GM18520 (cell line): ENCODE data around the gene TEDC1.

Experiments used
- ATAC-seq: cut with Tn5 transposase; IDR thresholded peaks from one replicate; pipeline ENCODE4 v1.9.1; 2021; ENCODE audit not compliant: unreplicated experiment

TEDC1 gene

DNA sequence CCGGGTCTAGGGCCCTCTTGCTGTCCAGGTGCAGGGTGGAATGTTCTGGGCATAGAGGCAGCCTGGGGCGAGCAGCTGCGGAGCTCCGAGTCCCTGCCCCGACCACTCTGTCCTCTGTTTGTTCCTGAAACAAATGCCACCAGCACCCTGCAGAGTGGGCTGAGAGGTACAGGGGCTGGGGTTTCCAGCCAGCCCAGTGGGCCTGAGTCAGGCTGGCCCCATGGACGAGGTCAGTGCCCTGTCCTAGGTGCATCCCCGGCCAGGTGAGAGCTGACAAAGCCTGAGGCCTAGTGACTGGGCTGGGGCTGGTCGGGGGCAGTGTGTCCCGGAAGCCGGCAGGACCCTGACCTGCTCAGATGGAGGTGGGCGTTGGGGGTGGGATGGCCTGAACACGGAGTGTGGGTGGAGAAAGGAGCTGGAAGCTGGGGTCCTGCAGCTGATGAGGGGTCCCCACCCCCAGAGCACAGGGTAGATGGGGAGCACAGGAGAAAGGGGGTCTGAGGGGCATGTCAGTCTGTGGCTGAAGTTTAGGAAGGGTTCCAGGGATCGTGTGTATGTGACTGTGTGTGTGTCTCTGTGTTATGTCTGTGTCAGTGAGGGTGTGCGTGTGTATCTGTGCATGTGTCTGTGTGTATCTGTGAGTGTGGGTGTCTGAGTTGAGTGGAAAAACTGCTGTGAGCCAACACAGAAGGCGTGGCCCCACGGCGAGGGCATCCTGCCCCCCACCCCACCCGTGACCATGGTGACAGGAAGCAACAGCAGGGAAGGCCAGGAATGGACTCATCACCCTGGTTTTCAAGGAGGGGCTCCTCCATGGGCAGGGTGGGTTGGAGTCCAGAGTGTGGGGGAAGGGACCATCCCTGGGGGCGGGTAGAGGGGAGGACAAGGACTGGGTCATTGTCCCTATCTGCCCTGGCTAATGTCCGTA is 6.7 kb upstream of the TEDC1 start:
- ATAC-seq, result no peak

DNA sequence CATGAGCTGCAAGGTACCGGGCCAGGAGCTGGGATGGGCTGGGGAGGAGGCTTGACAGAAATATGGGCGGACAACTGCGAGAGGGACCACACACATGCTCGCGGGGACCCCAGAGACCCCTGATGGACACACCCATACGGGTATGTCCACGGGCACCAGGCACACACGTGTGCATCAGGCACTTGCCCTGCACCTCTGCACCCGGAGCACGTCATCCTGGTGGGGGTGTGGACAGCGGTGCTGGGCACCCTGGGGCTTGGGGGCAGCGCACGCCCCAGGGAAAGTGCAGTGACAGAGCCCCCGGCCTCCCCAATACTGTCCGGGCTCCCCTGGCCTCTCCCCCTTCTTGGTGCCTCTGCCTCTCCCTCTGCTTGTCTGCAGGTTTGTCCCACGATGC is 6.1 kb upstream of the TEDC1 start:
- ATAC-seq, result no peak

DNA sequence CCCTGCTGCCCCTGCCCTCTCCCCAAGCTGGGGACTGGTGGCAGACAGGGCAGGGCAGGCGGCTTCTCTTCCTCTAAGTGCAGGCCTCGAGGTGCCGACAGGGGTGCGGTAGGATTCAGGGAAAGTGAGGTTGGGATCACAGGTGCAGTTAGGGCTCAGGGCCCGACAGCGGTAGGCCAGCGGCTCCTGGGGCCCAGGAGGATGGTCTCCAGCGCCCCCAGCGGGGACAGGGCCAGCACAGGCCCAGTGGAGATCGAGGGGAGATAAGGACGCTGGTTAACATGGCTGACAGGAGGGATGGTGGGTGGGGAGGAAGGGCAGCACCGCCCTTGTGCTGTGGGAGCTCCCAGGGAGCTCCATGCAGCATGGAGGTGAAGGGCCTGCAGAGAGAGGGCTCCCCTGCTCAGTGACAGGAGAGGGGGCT is 5.3 kb upstream of the TEDC1 start:
- no peak for ATAC-seq

DNA sequence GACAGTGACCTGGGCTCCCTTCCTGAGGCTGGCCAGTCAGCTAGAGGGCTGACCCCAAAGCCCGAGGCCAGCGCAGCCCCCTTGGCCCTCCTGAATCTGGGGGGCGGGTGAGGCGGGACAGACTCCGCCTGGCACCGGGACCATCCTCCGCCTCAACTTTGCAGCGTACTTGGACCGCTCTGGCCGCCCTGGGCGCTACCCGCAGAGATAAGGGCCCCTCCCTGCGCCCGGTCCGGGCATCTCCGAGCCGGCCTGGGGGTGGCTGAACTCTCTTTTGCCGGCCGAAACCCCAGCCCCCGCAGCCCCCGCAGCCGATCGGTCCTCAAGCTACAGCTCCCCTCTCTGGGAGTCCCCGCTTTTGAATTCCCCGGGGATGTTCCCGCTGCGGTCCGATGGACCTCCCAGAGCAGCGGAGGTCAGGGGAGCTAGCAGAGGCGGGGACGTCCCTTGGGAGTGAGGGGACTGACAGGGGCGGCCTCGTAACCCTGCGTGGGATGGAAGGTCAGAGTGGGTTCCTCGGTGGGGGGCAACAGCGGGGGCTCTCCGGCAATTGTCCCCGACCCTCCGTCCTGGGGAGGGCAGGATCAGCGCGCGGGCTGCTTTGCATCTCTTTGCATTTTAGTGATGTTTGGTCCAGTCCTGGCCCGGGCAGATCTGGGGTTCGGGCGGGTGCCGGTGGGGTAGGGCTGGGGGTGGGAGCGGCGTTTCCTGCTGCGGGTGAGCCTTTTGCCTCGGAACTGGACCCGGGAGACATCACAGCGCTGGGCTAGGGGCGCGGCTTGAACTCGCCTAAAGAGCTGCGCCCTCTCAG is 4.7 kb upstream of the TEDC1 start, which contains the start of gene CRIP1:
TSS of gene CRIP1 (plus strand) at position 724 of the 811 bp plus-strand sequence. CDS start 374 bp downstream, outside the sequence.
- no peak for ATAC-seq

DNA sequence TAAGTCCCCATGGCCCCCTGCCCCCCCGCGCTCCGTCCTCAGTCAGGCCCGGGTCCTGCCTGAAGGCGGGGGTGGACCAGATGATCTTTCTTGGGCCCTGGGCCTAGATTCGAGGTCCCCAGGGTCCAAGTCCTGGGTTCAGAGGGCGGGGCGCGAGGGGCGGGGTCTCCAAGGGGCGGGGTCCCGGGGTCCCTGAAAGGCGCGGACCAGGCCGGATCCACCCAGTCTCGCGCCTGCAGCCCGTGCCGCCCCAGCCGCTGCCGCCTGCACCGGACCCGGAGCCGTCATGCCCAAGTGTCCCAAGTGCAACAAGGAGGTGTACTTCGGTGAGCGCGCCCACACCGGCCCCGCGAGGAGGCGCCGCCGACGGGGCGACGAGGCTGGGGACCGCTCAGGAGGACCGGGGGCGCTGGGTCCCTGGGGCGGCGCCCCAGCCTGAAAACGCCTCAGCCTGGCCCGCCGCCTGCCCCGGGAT is 4.0 kb upstream of the TEDC1 start:
- ATAC-seq, result no peak

DNA sequence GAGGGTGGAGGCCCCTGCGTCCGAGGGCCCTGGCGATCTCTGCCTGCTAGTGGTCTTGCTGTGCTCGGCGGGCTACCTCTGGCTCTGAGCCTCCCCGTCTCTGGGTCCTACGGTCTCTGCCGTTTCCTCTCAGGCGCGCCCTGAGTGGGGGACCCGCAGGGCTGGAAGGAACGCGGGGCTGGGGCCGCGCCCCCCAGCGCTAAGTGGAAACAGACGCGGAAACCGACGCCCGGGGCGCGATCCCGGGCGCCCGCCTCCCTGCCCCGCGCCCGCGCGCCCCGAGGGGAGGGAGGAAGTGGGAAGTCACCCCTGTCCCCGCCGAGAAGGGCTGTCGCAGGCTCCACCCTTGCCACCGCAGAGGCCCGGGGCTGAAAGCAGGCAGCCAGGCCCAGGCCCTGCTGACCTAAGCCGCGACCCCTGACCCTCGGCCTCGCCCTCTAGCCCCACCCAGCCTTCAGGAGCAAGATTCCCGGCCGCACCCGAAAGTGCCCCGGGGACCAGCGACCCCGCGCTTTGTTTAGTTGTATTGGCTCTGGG is 3.5 kb upstream of the TEDC1 start:
- no peak for ATAC-seq

DNA sequence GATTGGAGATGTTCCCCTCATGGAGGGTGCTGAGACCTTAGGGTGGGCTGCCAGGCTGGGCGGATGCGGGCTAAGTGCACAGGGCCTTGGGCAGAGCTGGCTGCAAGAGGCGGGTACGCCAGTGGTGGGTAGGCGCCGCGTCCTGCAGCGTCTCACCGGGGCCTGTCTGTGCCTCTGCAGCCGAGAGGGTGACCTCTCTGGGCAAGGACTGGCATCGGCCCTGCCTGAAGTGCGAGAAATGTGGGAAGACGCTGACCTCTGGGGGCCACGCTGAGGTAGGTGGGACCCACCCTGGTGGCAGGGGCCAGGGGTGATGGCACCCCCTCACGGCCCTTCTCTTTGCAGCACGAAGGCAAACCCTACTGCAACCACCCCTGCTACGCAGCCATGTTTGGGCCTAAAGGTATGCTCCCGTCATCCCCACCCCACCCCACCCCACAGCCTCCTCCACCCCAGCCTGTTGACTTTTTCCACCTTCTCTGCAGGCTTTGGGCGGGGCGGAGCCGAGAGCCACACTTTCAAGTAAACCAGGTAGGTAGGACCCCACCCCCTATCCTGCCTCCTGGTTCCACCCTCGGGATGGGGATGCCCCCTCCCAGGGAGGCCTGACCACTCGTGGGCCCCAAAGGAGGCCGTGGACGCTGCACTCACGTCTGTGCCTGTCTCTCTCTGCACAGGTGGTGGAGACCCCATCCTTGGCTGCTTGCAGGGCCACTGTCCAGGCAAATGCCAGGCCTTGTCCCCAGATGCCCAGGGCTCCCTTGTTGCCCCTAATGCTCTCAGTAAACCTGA is 2.9 kb upstream of the TEDC1 start:
- no peak for ATAC-seq

DNA sequence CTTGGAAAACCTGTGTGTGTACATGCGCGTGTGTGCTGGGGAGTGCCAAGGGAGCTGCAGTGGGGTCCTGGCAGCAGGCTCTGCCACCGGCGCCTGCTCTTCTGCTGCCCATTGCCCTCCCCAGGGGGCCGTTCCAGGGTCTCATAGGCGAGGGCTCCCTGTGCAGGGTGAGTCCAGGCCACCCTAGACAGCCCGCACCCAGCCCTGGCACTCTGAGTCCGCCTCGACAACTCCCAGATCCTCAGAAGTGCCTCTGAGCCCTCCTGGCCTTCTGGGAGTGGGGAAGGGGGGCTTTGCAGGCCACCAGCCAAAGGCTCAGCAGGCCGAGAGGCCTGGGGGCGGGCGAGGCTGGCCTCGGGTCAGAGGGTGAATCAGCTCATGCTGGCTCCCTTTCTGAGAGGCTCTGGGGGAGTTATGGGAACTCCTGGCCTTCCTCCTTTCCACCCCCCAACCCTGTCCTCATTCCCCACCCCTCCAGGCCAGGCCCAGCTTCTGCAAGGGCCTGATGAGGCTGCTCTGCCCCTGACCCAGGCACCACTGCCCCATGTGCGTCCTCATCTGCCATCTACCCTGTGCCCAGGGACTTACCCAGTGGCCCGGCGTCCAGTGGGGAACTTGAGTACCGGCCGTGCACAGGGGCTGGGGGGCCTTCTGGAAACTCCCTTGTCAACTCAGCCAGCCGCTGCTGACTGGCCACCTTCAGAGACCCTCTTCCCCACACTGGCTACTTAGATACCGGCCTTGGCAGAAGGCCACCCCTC is 2.1 kb upstream of the TEDC1 start:
- ATAC-seq, result no peak

DNA sequence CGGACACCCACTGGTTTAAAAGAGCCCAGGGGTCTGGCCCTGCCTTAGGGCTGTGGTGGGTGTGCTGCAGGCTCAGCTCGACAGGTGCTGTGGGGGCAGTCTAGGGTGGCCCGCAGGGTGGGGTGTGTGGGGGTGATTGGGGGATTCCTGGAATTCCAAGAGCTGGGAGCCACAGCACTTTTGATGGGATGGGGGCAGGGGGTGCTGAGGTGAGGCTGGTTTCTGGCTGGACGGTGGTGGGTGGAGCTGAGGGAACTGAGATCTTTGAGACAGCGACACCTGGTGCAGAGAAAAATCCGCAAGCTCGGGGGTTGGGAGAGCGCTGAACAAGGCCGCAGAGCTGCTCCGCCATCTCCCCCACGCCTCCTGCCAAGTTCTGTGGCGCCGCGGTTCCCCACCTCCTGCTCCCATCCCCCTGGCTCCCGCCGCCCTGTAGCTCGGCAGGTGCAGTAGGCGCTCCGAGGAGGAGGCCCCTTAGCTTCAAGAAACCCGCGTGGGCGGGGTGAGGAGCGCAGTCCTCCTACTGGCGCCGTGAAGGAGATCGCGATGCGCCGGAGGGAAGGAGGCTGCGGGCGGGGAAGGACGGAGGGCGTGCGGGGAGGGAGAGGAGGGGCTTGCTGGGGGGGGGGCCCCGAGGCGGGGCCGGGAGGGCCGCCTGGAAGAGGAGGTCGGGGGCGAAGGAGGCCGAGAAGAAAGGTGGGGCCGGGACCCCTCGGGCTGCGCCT is 1.3 kb upstream of the TEDC1 start:
- ATAC-seq, result no peak

DNA sequence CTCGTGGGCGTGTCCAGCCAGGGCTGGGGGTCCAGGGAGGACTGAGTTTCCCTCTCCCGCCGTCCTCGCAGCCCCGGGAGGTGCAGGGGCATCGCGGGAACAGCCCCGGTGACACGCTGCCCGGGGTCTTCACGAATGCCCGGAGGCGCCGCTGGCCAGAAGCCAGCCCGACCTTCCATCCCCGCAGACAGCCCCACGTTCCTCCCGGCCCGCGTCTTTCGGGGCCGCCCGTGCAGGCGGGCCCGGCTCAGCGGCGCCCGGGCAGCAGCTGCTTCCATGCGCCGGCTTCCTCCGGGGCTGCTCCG is 827 bp upstream of the TEDC1 start:
- ATAC-seq, result no peak

DNA sequence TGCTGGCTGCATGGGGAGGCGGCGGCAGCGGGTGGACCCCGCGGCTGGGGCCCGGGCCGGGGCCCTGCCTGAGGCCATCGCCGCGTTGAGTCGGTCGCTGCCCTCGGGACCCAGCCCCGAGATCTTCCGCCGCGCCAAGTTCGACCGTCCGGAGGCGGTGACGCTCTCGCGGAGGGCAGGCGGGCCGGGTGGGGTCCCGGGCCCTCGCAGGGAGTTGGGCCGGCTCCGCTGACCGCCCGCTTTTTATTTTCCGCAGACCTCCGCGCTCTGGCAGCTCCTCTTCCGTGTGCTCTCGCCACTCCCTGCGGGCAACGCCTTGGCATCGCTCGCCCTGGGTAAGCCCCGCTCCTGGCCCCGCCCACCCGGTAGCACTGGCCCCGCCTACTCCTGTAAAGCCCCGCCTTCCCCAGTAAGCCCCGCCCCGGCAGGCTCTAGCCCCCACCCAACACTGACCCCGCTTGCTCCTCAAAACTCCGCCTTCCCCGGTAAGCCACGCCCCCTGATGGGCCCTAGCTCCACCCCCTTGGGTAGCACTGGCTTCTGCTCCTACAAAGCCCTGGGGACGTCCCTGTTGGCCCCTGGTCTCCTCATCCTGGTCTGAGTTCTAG is 424 bp downstream of the TEDC1 start:
- ATAC-seq, result peak; percentile 0

DNA sequence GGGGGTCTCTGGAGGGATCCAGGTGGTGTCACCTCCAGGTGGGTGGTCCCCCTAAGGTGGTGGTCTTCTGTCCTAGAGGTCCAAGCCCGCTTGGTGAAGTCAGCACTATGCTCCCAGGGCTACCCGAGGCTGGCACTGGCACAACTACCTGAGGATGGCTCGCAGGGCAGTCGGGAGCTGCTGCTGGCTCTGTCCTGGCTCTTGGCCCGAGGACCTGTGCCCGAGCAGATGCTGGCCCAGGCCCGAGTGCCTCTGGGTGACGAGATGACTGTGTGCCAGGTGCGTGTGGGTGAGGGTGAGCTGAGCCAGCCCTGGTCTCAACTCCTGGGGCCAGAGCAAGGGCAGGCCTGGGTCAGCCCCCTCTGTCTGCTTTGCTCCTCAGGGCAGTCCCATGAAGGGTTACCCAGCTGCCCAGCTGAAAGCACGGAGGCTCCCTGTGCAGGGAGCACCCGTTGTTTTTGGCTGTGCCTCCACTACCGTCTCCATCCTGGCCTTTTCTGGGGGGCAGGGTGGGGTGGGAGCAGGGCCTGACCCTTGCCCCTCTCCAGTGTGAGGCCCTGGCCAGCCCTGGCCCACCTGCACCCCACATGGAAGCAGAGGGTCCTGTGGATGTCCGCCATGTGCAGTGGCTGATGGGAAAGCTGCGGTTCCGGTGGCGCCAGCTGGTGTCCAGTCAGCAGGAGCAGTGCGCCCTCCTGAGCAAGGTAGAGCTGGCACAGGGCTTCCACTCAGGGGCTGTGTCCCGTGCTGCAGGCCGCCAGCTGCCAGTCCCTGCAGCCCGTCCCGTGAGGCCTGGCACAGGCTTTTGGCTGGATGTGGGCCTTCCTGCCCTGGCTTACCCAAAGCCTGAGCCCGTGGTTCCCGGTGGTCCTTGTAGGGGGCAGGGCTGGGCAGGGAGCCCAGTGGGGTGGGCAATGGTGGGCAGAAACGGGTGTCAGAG is 1.3 kb downstream of the TEDC1 start:
- ATAC-seq, result no peak

DNA sequence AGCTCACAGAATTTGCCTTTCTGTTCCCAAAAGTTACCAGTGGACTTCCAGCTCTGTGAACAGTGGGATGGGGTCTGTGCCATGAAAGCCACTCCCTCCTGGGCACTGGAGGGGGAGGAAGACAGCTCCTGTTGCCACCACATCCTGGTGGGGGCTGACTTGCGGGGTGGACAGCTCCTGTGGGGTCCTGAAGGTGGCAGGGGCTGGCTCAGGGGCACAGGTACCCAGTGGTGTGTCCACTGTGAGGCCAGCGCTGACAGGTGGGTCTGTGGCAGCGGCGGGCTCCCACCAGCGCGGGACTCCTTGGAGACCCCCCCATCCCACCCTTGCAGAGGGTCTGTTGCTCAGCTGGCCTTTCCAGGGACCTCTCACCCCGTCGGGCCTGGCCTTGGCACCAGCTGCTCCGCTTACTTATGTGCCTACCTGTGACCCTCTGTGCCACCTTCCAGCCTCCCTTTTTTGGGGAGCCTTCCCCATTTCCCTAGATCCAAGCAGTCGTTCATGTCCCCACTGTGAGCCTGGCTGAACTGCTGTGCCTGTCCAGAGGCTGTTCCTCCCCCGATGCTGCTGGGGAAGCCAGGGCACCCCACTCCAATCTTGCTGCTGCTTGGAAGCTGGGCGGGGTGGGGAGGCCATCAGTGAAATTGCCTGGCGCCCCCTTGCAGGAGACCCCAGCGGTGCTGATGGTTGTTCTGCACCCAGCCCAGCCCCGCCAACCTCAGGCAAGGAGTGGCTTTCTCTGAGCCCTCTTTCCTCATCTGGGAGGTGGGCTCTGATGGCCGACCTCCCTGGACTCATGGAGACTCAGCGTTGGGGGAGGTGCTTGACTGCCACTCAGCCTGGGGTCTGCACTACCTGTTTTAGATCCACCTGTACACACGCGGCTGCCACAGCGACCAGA is 2.2 kb downstream of the TEDC1 start:
- ATAC-seq, result no peak

DNA sequence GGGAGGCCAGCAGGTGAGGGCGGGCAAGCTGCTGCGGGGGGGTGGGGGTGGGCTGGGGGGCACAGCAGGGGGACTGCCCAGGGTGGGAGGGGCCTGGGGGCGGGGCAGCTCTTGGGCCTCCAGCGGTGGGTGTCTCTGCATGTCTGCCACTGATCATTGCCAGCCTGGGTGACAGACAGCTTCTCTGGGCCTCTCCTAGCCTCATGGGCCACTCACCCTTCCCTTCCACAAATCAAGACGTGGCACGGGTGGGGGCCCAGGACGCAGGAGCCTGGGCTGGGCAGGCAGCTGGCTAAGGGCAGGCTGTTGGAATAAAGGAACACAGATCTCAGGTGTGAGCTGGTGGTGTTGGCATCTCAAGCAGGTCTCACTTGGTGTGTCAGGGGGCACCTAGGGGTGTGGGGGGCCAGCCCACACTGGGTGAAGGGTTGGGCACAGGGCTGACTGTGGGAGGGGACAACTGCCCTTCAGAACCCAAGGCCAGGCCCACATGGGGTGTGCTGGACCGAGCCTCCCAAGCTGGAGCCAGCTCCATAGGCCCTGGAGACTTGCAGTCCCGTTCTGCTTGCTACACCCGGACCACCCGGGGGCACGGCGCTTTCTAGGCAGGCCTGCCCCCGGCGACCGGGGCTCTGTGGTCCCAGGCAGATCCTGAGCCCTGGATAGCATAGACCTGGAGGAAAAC is 3.0 kb downstream of the TEDC1 start:
- ATAC-seq, result no peak

DNA sequence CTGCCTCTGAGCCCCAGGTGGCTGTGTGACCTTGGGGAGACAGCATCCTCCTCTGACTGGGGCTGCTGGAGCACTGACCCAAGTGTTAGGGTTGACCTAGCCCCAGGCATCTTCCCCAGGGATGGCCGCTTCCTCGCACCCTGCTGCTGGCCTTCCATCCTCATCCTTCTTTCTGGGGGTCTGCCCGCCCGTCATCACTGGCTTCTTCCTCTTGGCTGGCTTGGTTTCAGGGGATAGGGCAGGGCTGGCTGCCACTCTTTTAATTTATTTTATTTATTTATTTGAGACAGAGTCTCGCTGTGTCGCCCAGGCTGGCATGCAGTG is 3.5 kb downstream of the TEDC1 start:
- no peak for ATAC-seq

DNA sequence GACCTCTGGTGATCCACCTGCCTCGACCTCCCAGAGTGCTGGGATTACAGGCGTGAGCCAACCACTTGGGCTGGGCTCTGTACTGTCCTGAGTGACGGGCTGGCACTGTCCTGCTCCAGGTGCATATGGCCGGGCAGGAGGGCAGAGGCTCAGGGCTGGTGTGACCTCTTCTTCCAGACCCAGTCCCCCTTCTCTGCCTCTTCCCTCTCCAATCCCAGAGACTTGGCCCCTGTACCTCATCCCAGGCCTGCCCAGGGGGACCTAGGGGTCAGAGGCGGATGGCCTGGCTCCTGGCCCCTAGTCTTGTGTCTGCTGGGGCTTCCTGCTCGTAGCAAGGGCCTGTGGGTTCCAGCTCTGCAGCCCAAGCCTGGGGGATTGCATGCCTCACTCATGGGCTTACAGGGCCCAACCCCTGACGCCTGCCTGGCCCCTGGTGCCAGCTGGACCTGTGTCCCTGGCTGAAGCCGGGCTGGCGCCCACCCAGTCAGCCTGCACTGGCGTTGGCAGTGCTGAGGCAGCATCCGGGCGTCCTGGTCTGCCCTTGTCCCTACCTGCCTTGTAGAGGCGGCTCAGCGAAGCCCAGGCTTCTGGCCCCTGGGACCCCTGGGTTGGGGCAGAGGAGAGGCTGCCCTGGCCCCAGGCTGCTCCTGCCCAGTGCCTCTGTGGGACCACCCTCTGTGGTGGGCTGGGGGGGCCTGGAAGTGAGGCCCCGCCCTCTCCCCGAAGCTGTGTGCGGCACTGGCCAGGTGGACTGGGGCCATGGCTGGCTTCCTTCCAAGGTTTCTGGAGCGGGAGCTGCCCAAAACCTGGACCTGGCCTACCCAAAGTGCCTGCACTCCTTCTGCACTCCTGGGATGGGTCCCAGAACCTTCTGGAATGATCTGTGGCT is 4.3 kb downstream of the TEDC1 start:
- no peak for ATAC-seq
